Measurements from ENCODE around the gene PVALEF. TPM values are rescaled to one million over a fixed set of nuclear protein-coding genes. Genes with fewer than 3 reads are reported as not detected.

PVALEF gene
- total RNA-seq, 2 experiments from 2014 or later, result not detected

- Mint-ChIP-seq H3K27ac (no peak overlapping the region), H3K4me1 (no peaks in the 10 kb centered on the region), H3K36me3 (ENCODE audit: low read depth) (no peaks in the 10 kb centered on the region), H3K9me3 (ENCODE audit: low read depth) (no peaks in the 10 kb centered on the region), H3K27me3 (no peaks in the 10 kb centered on the region), H3K4me3 (no peak overlapping the region)
- CTCF ChIA-PET, result interaction anchor here (0.9 kb wide), 1 partner anchor 105 kb away, joined by 4 read pairs; no protein-coding TSS in a partner anchor
- intact Hi-C loops (cut with DNase I, micrococcal nuclease), result no loop called here
- DNase-seq, result no peak
- POLR2A ChIA-PET, result no interaction called here
- ATAC-seq, result no peak
Observed at GRCh38 chr17:81130385-81131361, 34.6 kb upstream of the PVALEF start.

GRCh38 chr17:81131486-81132196 is 33.7 kb upstream of the PVALEF start:
- Mint-ChIP-seq H3K9me3 (ENCODE audit: low read depth) (no peaks in the 10 kb centered on the region), H3K27me3 (no peaks in the 10 kb centered on the region), H3K27ac (no peak overlapping the region), H3K36me3 (ENCODE audit: low read depth) (no peaks in the 10 kb centered on the region), H3K4me1 (no peaks in the 10 kb centered on the region), H3K4me3 (no peak overlapping the region)
- intact Hi-C loops (cut with DNase I, micrococcal nuclease), result no loop called here
- ATAC-seq (no peak), DNase-seq (no peak)
- ChIA-PET CTCF (no interaction called here), POLR2A (no interaction called here)

- DNase-seq, result no peak
- no peaks in the 10 kb centered on the region for H3K27me3 Mint-ChIP-seq
- CTCF ChIA-PET, result interaction anchor here (0.5 kb wide), 1 partner anchor 152 kb away, joined by 3 read pairs; no protein-coding TSS in a partner anchor
- no peak overlapping the region for H3K4me3 Mint-ChIP-seq
- no peak overlapping the region for H3K27ac Mint-ChIP-seq
- no peaks in the 10 kb centered on the region for H3K36me3 Mint-ChIP-seq (ENCODE audit: low read depth)
- POLR2A ChIA-PET, result no interaction called here
- ATAC-seq, result no peak
- intact Hi-C loops (cut with DNase I, micrococcal nuclease), result no loop called here
- H3K4me1 Mint-ChIP-seq, result no peaks in the 10 kb centered on the region
- no peaks in the 10 kb centered on the region for H3K9me3 Mint-ChIP-seq (ENCODE audit: low read depth)
Observed at GRCh38 chr17:81132197-81132540, 33.1 kb upstream of the PVALEF start.

DNA sequence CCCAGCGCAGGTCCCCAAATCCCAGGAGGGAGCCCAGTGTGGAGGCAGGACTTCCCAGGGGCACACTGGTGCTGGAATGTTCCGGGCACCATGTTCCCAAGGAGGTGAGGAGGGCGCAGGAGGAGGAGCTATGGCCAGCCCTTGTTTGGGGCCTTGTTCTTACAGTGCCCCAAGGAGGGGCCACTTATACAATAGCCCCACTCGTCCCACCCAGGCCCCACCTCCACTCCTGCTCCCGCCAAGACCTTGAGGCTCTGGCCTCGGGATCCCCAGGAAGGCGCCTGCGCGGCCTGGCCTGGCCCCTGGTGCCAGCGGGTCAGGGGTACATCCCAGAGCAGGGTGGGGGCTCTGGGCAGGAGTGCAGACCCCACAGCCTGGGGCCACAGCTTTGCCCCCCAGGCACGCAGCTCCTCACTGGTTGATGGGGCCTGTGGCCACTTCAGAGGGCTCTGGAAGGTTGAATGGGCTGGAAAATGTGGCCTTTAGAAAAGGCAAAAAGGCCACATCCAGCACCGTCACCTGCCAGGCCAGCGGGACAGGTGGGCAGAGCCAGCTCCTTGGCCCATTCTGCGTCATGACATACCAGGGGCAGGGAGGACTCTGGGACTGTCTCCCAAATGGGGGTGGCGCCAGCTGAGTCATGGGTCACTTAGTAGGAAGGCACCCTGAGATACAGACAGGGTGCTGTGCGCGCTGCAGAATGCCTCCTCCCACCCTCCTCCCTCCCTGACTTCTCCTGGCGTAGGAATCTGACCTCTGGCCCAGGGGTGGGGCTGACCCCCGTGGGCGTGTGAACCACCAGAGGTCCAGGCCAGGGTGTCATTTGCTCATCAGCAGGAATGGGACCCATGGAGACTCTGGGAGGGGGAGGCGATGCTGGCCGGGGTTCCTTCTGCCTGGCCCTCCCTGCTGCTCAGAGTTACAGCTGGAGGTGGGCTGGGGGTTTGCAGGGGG is 32.3 kb upstream of the PVALEF start:
- H3K36me3 Mint-ChIP-seq (ENCODE audit: low read depth), result no peaks in the 10 kb centered on the region
- DNase-seq (no peak), ATAC-seq (no peak)
- ChIA-PET CTCF (interaction anchor here (0.5 kb wide), 1 partner anchor 152 kb away, joined by 3 read pairs; no protein-coding TSS in a partner anchor), POLR2A (interaction anchor here (0.7 kb wide), 1 partner anchor 124 kb away, joined by 3 read pairs; no protein-coding TSS in a partner anchor)
- H3K4me1 Mint-ChIP-seq, result no peaks in the 10 kb centered on the region
- no peak overlapping the region for H3K27ac Mint-ChIP-seq
- H3K27me3 Mint-ChIP-seq, result no peaks in the 10 kb centered on the region
- no peak overlapping the region for H3K4me3 Mint-ChIP-seq
- peaks cover 3% of the 10 kb centered on the region for H3K9me3 Mint-ChIP-seq (ENCODE audit: low read depth)
- intact Hi-C loops (cut with DNase I, micrococcal nuclease), result no loop called here

DNA sequence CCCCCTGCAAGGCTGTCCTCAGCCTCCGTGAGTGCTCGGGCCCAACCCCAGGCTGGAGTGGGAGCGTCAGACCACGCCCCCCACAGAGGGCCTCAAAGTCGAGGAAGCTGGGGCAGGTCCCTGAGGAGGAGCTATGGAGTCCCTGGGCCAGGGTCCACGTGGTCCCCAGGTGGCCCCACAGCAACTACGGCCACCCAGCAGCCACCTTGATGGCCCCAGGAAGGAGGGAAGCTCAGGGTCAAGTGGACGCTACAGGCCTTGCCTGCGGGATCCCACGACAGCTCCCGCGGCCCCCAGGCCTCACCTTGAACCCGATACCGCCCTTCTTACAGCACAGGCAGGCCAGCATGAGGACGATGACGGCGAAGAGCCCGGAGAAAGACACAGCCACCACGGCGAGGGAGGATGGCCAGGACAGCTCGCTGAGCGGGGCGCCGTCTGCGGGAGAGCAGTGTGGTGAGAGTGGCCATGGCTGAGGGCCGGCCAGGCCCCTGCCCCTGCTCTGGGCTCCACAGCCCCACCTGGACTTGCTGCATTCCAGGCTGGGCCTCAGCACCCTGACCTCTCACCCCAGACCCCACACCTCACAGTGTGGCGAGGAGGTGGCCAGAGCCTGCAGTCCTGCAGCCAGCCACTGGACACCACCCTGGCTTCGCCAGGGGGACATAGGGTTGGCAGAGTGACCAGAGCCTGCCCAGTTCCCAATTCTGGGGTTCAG is 31.1 kb upstream of the PVALEF start:
- intact Hi-C loops (cut with DNase I, micrococcal nuclease), result no loop called here
- Mint-ChIP-seq H3K36me3 (ENCODE audit: low read depth) (no peaks in the 10 kb centered on the region), H3K27ac (no peak overlapping the region), H3K4me1 (no peaks in the 10 kb centered on the region), H3K27me3 (no peaks in the 10 kb centered on the region), H3K9me3 (ENCODE audit: low read depth) (peaks cover 11% of the 10 kb centered on the region), H3K4me3 (no peak overlapping the region)
- ATAC-seq, result no peak
- no peak for DNase-seq
- POLR2A ChIA-PET, result interaction anchor here (0.7 kb wide), 1 partner anchor 123 kb away, joined by 3 read pairs; no protein-coding TSS in a partner anchor
- CTCF ChIA-PET, result no interaction called here

DNA sequence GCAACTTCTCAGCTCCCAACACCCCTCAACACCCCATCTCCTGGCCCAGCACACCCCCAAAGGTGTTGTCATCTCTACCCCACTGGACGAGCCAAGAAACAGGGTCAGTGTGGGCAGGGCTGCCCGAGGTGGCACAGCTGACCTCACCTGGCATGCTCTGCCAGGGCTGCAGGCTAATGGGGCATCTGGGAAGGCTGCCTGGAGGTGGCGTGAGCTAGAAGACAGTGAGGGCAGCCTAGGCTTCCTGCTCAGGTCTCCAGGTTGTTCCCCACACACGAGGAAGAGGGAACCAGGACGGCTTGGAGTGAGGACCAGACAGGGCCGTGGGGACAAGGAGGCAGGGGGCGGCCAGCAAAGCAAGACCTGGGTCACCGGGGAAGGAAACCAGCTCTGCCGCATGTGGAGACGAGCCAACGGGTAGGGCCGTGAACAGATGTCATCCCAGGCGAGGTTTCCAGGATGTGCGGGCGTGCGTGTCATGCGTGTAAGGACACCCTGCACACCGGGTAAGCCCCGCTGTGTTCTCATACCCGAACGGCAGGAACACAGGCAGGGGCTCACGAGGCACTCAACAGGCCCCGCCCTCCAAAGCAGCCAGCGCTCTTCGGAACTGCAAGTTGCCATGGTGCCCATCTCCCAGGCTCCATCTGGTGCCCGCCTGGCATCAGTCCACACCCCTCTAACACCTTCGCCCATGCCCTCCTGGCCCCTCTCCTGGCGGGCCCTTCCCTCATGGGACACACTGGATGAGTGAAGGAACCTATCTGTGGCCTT is 29.6 kb upstream of the PVALEF start:
- Mint-ChIP-seq H3K36me3 (ENCODE audit: low read depth) (no peaks in the 10 kb centered on the region), H3K27ac (no peak overlapping the region), H3K9me3 (ENCODE audit: low read depth) (peaks cover 11% of the 10 kb centered on the region), H3K4me3 (no peak overlapping the region), H3K27me3 (no peaks in the 10 kb centered on the region), H3K4me1 (no peaks in the 10 kb centered on the region)
- DNase-seq, result no peak
- ChIA-PET CTCF (no interaction called here), POLR2A (no interaction called here)
- intact Hi-C loops (cut with DNase I, micrococcal nuclease), result no loop called here
- no peak for ATAC-seq

- DNase-seq (no peak), ATAC-seq (no peak)
- Mint-ChIP-seq H3K4me3 (no peak overlapping the region), H3K9me3 (ENCODE audit: low read depth) (peaks cover 11% of the 10 kb centered on the region), H3K27me3 (no peaks in the 10 kb centered on the region), H3K27ac (no peak overlapping the region), H3K4me1 (no peaks in the 10 kb centered on the region), H3K36me3 (ENCODE audit: low read depth) (no peaks in the 10 kb centered on the region)
- ChIA-PET CTCF (no interaction called here), POLR2A (no interaction called here)
- intact Hi-C loops (cut with DNase I, micrococcal nuclease), result no loop called here
Observed at GRCh38 chr17:81136366-81136765, 28.9 kb upstream of the PVALEF start.

GRCh38 chr17:81137248-81137647 is 28.1 kb upstream of the PVALEF start:
- ChIA-PET CTCF (no interaction called here), POLR2A (no interaction called here)
- Mint-ChIP-seq H3K27ac (no peak overlapping the region), H3K9me3 (ENCODE audit: low read depth) (peaks cover 11% of the 10 kb centered on the region), H3K27me3 (no peaks in the 10 kb centered on the region), H3K4me1 (no peaks in the 10 kb centered on the region), H3K36me3 (ENCODE audit: low read depth) (no peaks in the 10 kb centered on the region), H3K4me3 (no peak overlapping the region)
- intact Hi-C loops (cut with DNase I, micrococcal nuclease), result no loop called here
- ATAC-seq (no peak), DNase-seq (no peak)

DNA sequence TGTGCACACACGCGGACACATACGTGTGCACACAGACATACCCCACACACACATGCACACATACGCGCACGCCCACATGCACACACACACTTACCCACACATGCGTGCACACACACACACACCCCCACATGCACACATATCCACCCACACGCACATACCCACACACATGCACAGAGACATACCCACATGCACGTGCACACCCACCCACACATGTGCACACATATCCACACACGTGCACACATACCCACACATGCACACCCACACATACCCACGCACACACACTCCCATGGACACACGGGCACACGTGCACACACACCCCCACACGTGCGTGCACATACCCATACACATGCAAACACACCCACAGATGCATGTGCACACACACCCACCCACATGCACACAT is 27.2 kb upstream of the PVALEF start:
- Mint-ChIP-seq H3K27ac (no peak overlapping the region), H3K9me3 (ENCODE audit: low read depth) (peaks cover 11% of the 10 kb centered on the region), H3K4me3 (no peak overlapping the region), H3K4me1 (no peaks in the 10 kb centered on the region), H3K36me3 (ENCODE audit: low read depth) (no peaks in the 10 kb centered on the region), H3K27me3 (no peaks in the 10 kb centered on the region)
- DNase-seq (no peak), ATAC-seq (no peak)
- ChIA-PET POLR2A (no interaction called here), CTCF (no interaction called here)
- intact Hi-C loops (cut with DNase I, micrococcal nuclease), result no loop called here

GRCh38 chr17:81138500-81138899 is 26.8 kb upstream of the PVALEF start:
- Mint-ChIP-seq H3K36me3 (ENCODE audit: low read depth) (no peaks in the 10 kb centered on the region), H3K27me3 (no peaks in the 10 kb centered on the region), H3K4me3 (no peak overlapping the region), H3K27ac (no peak overlapping the region), H3K4me1 (no peaks in the 10 kb centered on the region), H3K9me3 (ENCODE audit: low read depth) (peaks cover 11% of the 10 kb centered on the region)
- ChIA-PET POLR2A (no interaction called here), CTCF (no interaction called here)
- DNase-seq (no peak), ATAC-seq (no peak)
- intact Hi-C loops (cut with DNase I, micrococcal nuclease), result no loop called here
